Hematopoietic multipotent progenitor cell treated with erythropoietin and hydrocortisone succinate and interleukin-3 and kit ligand, for 17 days (in vitro differentiated cells): Measurements from ENCODE around the gene ANKRD63.

Experiments used
- DNase-seq: peaks from one replicate; pipeline ENCODE4 v3.0.0-alpha.2; 2015; ENCODE audit warnings: low spot score

Gene ANKRD63

DNA sequence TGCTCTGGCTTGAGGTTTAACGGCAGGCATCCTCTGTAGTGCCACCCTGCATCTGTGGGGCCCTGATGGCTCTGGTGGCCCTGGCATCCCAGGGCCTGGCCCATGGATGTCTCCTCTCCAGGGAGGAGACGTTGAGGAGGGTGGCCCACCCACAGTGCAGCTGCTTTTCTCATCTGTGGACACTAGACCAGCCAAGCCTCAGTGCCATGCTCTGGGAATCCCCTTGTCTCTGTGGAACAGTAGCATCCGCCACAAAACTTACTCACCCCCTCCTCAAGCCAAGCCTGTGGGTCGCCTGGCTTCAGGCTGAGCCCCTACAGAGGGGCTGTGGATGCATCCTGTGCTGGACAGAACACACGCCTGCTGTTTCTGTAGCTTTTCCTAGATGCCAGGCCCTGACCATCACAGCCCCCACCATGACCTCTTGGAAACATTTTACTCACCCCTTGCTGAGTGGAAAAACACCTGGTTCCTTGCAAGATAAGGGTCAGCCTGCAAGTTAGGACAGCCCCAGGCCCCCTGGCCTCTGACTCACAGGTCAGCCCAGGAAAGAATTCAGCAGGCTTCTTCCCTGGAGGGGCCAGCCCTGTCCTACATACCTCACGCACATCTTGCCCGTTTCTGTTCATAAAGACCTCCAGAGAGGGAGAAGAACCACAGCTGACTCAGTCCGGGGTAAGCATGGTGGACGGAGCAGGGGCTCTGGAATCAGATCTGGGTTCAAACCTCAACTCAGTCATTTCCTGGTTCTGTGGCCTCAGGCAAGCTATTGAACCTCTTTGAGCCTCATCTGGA, 25.0 kb downstream of the ANKRD63 start:
- no peak for DNase-seq

DNA sequence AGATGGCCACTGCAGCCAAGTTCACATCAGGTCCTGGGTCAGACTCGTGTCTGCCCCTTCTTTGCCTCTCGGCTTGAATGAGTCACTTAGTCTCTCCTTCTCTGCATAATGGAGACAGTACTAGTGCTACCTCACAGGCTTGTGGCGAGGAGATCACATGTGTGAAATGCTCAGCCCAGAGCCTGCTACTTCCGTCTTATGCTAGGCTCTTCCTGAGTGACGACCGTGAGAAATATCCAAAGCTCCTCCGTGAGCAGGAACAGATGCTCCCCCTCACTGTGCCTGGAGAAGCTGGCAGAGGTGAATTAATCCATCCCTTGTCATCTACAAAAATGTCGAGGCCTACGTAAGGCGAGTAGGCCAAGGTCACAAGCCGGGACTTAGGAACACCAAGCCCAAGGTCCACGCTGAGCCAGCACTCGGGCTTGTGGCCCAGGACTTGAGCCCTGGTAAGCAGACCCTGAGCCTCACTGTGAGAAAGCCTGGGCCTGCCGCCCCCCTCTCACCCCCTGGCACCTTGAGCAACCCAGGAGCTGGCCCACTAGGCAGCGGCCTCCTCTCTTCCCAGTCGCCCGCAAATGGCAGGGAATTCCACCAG, 26.1 kb downstream of the ANKRD63 start:
- DNase-seq, result no peak

- no peak for DNase-seq
These were observed 27.8 kb downstream of the ANKRD63 start for GRCh38 chr15:40255033-40255432.

DNA sequence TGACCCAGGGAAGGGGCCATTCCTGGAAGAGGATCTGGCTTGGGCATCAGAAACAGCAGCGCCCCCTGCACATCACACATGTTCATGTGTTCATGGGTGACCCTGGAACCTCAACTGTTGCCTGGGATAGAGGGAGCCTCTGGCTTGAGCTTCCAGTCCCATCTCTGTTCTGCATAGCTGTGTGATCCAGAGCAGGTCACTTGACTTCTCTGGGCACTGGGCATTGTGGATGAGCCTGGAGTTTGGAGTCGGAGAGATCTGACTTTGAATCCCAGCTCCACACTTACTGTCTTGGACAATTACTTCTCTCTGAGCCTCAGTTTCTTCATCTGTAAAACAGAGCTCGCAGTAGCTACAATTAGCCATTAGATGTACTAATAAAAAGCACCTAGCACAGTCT, 28.4 kb downstream of the ANKRD63 start:
- DNase-seq, result no peak

DNA sequence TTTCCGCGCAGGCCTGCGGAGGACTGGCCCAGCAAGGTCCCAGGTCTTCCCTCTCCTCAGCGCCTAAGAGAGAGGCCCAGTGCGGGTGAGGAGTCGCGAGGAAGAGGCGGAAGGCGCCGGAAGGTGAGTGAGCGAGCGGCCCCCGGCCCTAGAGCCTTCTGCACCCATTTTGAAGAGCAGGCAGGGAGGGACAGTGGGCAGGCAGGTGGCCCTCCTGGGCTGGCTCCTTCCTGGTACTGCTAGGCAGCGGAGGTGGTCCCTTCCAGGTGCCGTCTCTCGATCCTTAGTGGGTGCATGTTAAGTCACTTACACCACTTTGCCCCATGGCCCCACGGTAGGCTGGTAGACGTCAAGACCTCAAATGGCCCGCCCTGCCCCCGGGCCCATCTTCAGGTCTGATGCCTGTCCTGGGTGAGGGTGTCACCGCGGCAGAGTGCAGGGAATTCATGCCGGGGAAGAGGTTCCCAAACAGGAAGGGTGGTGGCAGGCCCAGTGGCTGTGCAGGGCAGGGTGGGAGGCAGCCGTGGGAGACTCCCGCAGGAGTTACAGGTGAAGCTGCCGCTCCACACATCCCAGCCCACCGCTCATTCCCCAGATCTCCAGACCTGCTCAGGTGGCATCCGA, 29.6 kb downstream of the ANKRD63 start:
- DNase-seq, result no peak

GRCh38 chr15:40252438-40253166, 30.3 kb downstream of the ANKRD63 start:
- no peak for DNase-seq

DNA sequence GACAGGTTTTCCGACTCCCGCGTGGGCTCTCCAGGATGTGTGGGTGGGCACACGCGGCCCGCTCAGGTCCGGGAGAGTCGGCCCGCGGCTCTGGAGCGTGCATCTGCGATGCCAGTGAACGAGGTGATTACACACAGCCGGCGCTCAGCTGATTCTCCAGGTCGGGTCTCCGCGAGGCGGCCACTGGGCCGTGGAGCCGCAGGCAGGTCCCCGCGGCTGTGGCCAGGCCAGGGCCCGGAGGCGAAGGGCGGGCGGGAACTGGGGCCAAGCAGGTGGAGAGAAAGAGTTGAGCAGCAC, 30.8 kb downstream of the ANKRD63 start:
- DNase-seq, result no peak

GRCh38 chr15:40251486-40252140, 31.3 kb downstream of the ANKRD63 start:
- no peak for DNase-seq

DNA sequence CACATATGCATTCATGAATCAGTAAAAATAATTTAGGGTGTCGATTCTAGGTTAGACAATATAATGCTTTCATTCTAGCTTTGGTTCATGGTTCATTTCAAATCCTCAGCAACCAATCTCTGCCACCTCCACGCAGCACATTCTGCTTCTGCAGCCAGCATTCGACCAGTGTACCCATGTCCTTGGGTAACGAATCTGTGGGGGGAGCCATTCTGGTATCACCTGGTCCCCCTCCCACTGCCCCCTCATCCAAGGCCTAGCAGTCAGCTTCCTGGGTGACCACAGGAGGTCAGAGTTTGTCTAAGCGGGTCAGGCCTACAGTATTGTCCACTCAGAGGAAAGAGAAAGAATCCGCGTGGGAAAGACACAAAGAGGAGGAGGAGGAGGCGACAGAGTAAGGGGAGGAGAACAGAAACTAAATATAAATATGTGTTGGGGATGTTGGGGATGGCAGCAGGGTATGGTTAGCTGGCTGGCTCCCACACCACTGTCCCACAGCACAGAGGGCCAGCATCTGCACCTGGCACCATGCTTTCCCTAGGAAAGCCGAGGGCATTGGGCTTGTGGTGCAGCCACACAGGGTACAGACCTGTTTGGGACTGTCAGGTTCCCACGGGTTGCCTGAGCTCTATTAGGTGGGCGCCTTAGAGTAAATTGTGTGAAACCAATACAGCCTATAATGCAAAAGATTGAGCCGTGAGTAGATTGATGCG, 31.9 kb downstream of the ANKRD63 start:
- no peak for DNase-seq

DNA sequence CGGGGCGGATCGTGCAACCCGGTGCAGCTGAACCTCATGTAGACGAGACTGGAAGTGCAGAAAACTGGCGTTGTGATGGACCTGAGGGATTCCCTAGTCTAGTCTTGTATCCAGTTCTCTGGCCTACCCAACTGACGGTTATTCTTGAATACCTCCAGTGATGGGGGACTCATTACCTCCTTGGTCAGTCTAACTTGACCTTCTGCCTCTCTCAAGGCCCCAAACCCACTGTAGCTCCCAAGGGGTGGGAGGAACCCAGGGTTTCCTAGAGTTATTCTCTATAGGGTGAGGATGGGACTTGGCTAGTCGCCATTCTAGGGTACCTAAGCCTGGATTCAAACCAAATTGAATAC, 32.6 kb downstream of the ANKRD63 start:
- no peak for DNase-seq

DNA sequence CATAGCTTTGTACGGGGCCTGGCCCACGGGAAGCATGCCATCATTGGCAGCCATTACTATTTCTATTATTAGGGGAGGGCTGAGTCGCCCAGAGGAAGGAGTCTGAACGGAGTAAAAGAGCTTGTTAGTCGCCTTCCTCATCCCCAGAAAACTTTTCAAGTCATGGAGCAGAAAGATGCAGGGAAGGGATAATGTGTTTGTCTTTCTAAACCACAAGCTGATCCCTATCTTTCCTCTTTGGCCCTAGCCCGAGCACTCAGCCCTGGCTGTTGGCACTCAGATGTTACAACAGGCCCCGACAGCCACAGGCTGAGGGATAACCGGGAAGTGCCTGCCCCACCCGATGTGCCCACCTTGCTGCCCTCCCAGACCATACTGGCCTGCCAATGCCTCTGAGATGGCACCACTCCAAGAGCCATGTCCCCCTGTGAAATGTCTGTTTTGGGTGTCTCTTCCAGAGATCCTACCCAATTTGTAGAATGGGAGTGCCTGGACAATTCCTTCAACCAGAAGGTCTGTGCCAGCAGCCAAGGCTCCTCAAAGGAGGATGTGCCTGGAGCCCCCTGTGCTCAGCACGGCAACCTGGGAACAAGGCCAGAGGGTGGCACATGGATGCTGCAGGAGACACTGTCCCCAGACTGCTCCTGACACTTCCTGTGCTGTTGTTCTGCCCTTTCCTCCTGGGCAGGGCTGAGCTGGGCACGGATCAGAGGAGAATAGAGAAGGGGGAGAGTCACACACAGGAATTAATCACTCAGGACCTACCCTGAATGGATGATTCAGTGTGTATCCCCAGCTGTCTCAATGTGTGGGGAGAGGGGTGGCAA, 33.2 kb downstream of the ANKRD63 start:
- DNase-seq, result no peak

DNA sequence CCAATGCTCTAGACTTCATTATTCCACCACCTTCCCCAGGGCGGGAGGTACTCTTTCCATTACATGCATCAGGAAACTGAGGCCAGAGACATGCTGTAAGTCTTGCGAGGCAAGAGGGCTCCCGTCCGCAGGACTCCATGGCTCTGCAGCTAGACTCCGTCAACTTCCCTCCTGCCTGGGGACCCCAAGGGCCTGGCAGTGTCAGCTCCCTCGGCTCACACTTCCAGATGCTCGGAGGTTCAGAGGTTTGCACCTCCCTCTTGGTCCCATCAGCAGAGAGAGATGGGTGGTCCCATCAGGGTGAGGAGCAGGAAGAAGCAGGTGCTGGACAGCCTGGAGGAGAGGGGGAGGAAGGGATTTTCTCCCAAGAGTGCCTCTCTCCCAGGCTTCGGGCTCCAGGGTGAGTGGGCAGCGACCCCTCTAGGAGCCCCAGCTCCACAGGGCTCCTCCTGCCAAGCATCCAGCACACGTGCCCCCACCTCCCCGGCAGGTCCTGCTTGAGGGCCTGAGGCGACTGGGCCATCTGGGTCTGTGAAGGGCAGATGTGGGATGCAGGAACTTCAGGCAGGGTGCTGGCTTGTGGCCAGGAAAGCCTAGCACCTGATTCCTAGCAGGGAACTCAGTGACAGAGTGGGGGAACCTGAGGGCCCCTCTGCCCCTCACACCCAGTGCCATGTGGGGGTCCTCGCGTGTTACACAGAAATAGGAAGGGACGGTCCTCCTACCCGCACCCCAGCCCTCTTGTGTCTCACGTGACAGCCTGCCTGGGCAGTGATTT, 34.7 kb downstream of the ANKRD63 start:
- DNase-seq, result no peak

- DNase-seq, result peak; percentile 72
These were observed 35.4 kb downstream of the ANKRD63 start for GRCh38 chr15:40247406-40247971.

GRCh38 chr15:40246496-40247280, 36.2 kb downstream of the ANKRD63 start:
- no peak for DNase-seq

- DNase-seq, result no peak
These were observed 37.0 kb downstream of the ANKRD63 start for GRCh38 chr15:40245666-40246450.

DNA sequence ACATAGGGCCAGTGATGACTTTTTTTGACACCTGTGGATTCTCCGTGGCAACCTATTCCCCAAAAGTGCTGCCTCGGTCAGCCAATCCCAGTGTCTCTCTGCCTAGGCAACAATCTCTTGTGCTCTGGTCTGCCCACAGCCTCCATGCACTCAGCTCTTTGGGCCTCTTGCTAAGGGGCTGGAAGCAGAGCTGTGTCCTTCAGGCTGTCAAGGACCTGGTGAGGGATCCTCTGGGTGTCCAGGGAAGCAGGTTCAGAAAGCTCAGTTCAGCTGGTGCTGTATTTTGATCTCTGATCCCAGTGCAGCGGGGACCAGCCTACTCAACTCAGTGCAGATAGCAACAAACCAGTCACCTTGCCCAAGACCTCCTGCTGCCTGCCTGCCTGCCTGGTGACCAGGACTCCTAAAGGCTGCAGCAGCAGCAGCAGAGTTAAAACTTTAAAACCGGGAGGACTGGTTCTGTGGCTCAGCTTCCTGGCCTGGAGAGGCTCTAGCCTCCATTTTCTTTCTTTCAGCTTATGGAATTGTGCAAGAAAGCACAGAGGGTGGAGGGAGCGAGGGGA, 37.8 kb downstream of the ANKRD63 start:
- no peak for DNase-seq

GRCh38 chr15:40243126-40243810, 39.6 kb downstream of the ANKRD63 start:
- peak; percentile 28 for DNase-seq
